B cell (primary cell): ENCODE data around the gene SFMBT1. TPM values are rescaled to one million over a fixed set of nuclear protein-coding genes. Genes with fewer than 3 reads are reported as not detected.

Experiments used
- ATAC-seq: fragments of 200-7000 bp; cut with Tn5 transposase; one replicate; pipeline ENCODE4 v1.10.0; 2021; ENCODE audit warnings: low read depth, mild to moderate bottlenecking, moderate number of reproducible peaks, moderate library complexity
- CTCF ChIA-PET: fragments of 350-600 bp; sonication (Branson Sonifier 250); formaldehyde crosslinking; loops from one replicate; lab custom pipeline; 2021; ENCODE audit warnings: antibody characterized with exemption, inconsistent platforms; lab: Charles Lee
- POLR2A ChIA-PET: fragments of 350-600 bp; sonication (Branson Sonifier 250); formaldehyde crosslinking; loops from one replicate; lab custom pipeline; 2021; ENCODE audit warnings: antibody characterized with exemption; lab: Charles Lee
- DNase-seq: peaks from one replicate; pipeline ENCODE4 v3.0.0; 2013
- H2AFZ ChIP-seq: 2 replicates; pipeline ENCODE4 v1.6.1; 2012; ENCODE audit warnings: mild to moderate bottlenecking, low read depth, low read length; ENCODE audit not compliant: insufficient read depth, poor library complexity, severe bottlenecking
- H3K27ac ChIP-seq, 2 donors: 1 replicate in 1 of 2; 2 replicates in 1 of 2; pipeline ENCODE4 v1.5.1; 2012 to 2013; ENCODE audit warnings: low read length in 2 of 2, mild to moderate bottlenecking in 2 of 2, moderate library complexity in 1 of 2
- H3K27me3 ChIP-seq, 4 experiments: fragments of 200-600 bp in 1 of 4; sonication (generic) in 1 of 4; replicated peaks in 1 of 4; 1 replicate in 2 of 4; 2 replicates in 2 of 4; pipeline versions ENCODE4 v1.6.1 to v1.7.0; 2013 to 2016; ENCODE audit warnings: low read length in 3 of 4, mild to moderate bottlenecking in 2 of 4, mixed read lengths in 1 of 4, moderate library complexity in 1 of 4; ENCODE audit not compliant: insufficient read depth in 4 of 4, control insufficient read depth in 3 of 4; ENCODE audit errors: control extremely low read depth in 1 of 4
- H3K36me3 ChIP-seq, 2 experiments: replicated peaks in 1 of 2; 1 replicate in 1 of 2; 2 replicates in 1 of 2; pipeline versions ENCODE4 v1.6.1 to v1.7.1; 2013; ENCODE audit warnings: low read length in 1 of 2; ENCODE audit not compliant: insufficient read depth in 2 of 2, control insufficient read depth in 1 of 2; ENCODE audit errors: control extremely low read depth in 1 of 2, extremely low read depth in 1 of 2
- H3K4me1 ChIP-seq, 2 donors: fragments of 200-600 bp in 1 of 2; sonication (generic) in 1 of 2; 1 replicate in 1 of 2; 2 replicates in 1 of 2; pipeline versions ENCODE4 v1.5.1 to v1.6.1; 2013 to 2017; ENCODE audit warnings: low read length in 2 of 2; ENCODE audit not compliant: control insufficient read depth in 2 of 2, insufficient read depth in 2 of 2
- H3K4me2 ChIP-seq: replicated peaks from 2 replicates; pipeline ENCODE3; 2012; ENCODE audit warnings: mild to moderate bottlenecking, low read depth, low read length; ENCODE audit not compliant: poor library complexity, severe bottlenecking
- H3K4me3 ChIP-seq, 5 experiments: fragments of 200-600 bp in 1 of 5; sonication (generic) in 1 of 5; 1 replicate in 3 of 5; 2 replicates in 2 of 5; pipeline versions ENCODE4 v1.5.1 to v1.7.0; 2011 to 2016; ENCODE audit warnings: low read length in 4 of 5, mild to moderate bottlenecking in 4 of 5, low read depth in 2 of 5, control low read depth in 1 of 5, moderate library complexity in 1 of 5; ENCODE audit not compliant: insufficient read depth in 1 of 5; ENCODE audit errors: control extremely low read depth in 1 of 5, extremely low read depth in 1 of 5
- H3K79me2 ChIP-seq: fragments of 200-600 bp; sonication (generic); one replicate; pipeline ENCODE4 v1.6.0; 2016; ENCODE audit warnings: low read length; ENCODE audit not compliant: control insufficient read depth, insufficient read depth
- H3K9ac ChIP-seq: fragments of 200-600 bp; sonication (generic); 2 replicates; pipeline ENCODE4 v1.6.1; 2017; ENCODE audit warnings: mild to moderate bottlenecking, low read length, moderate library complexity
- H3K9me3 ChIP-seq, 3 donors: one replicate each; pipeline versions ENCODE4 v1.6.1 to v1.7.1; 2013; ENCODE audit warnings: low read length in 2 of 3; ENCODE audit not compliant: control insufficient read depth in 2 of 3, insufficient read depth in 1 of 3; ENCODE audit errors: control extremely low read depth in 1 of 3
- H4K20me1 ChIP-seq: 2 replicates; pipeline ENCODE4 v1.6.0; 2012; ENCODE audit warnings: mild to moderate bottlenecking, low read length; ENCODE audit not compliant: insufficient read depth, control insufficient read depth, poor library complexity, severe bottlenecking
- H3K27ac Mint-ChIP-seq: one replicate; pipeline ENCODE4 v1.8.0; 2021; ENCODE audit warnings: mixed read lengths
- H3K27me3 Mint-ChIP-seq: one replicate; pipeline ENCODE4 v1.8.0; 2021; ENCODE audit warnings: mixed read lengths
- H3K4me1 Mint-ChIP-seq: one replicate; pipeline ENCODE4 v1.8.0; 2021; ENCODE audit warnings: mixed read lengths
- H3K4me3 Mint-ChIP-seq: one replicate; pipeline ENCODE4 v1.8.0; 2021; ENCODE audit warnings: mixed read lengths
- H3K9me3 Mint-ChIP-seq: one replicate; pipeline ENCODE4 v1.8.0; 2022; ENCODE audit warnings: mixed read lengths; ENCODE audit not compliant: insufficient read depth
- CTCF ChIP-seq: fragments of 200-600 bp; IDR thresholded peaks from one replicate; pipeline ENCODE4 v1.8.0; 2022; ENCODE audit warnings: antibody characterized with exemption, mild to moderate bottlenecking
- EZH2 ChIP-seq: IDR thresholded peaks from 2 replicates; pipeline ENCODE4 v1.6.1; 2012; ENCODE audit warnings: borderline replicate concordance, low read depth, mild to moderate bottlenecking, moderate library complexity, low read length; ENCODE audit not compliant: insufficient read depth, poor library complexity, severe bottlenecking
- WGBS: methylation state at CpG from one replicate; pipeline ENCODE4 v1.1.5; 2013; ENCODE audit warnings: missing lambda C conversion rate; ENCODE audit not compliant: insufficient coverage; 5-methylcytosine and 5-hydroxymethylcytosine counted together
- intact Hi-C: fragments of 100-400 bp; cut with micrococcal nuclease; formaldehyde crosslinking; loops from one replicate; pipeline ENCODE4 v1.10.0; 2022
- polyA plus RNA-seq: library from polyadenylated mRNA; depleted of rRNA; stranded (reverse); fragments of >200 nt; gene quantifications from 2 replicates; pipeline ENCODE4 v1.2.3, GENCODE V29; 2012
- total RNA-seq, 2 donors: library from RNA; stranded (reverse); fragments of 120-200 nt in 1 of 2; gene quantifications; 1 replicate in 1 of 2; 2 replicates in 1 of 2; pipeline versions ENCODE4 v1.2.3 to v1.2.4, GENCODE V29; 2013 to 2022

SFMBT1 gene
- total and polyA plus RNA-seq, 2 donors (not counting 1 experiment from before 2014, with no cell fraction given): 9.9 to 55.8 TPM

DNA sequence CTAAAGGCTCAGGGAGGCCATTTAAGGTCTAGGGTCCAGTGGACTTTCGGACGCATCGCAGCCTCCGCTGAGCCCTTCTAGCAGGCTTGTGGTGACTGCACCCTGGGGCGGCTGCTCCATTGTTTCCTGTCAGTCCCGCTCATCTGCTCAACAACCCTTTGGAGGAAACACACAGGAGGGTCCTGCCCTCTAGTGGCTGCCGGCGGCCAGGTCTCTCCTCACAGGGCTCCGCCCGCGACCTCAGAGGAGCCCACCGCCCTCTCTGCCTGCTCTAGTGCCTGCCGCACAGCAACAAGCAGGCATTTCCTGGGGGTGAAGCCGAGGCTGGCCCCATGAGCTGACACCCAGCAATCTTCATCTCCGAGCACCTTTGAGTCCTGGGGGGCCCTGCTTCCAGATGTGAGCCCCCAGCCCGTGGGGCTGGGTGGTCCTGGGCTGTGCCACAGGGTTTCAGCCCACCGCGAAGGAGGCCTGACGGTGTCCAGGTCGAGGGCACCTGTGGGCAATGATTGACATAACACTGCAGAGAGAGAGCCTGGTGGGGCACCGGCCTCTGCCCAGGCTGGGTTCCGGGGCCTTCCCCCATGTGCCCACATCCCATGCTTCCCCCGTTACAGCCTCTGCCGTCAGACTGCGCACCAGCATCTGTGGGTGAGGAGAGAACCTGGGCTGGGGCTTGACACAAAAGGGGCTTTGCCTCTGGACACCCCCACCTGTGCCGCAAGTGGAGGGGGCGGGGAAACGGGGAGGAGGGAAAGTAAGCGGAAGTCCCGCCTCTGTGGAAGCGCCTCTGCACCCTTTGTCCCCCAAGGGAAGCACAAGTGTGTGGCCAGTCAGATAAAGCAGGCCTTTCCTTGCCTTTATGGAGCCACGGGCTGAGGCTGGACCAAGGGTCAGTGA is 27.0 kb upstream of the SFMBT1 start:
- H3K4me2 ChIP-seq: peak overlapping the region; percentile 97
- CTCF ChIA-PET: interaction anchor here (0.7 to 3.9 kb wide), 13 partner anchors 15 to 333 kb away, joined by 3 to 18 read pairs (median 5); partner anchors contain the start of gene SFMBT1
- DNase-seq (peak; percentile 86), ATAC-seq (peak; percentile 91)
- peaks cover 17% of the 10 kb centered on the region for H3K4me1 Mint-ChIP-seq
- H3K9me3 Mint-ChIP-seq: no peaks in the 10 kb centered on the region
- H3K27me3 Mint-ChIP-seq: no peaks in the 10 kb centered on the region
- POLR2A ChIA-PET: interaction anchor here (1.2 kb wide), 1 partner anchor 227 kb away, joined by 4 read pairs; no protein-coding TSS in a partner anchor
- WGBS: under 1% methylated on average over 30 of the region's 32 CpGs
- peak overlapping the region; percentile 34 to 76 for H3K27ac ChIP-seq
- no peaks in the 10 kb centered on the region for H3K27me3 ChIP-seq
- H3K9ac ChIP-seq: peak overlapping the region; percentile 83
- no peaks in the 10 kb centered on the region for H3K9me3 ChIP-seq
- H2AFZ ChIP-seq: peak overlapping the region; percentile 93
- intact Hi-C loops: loop anchor here (1.0 to 2.0 kb wide), 10 partner anchors 27 to 367 kb away; partner anchors contain the start of genes NEK4, SFMBT1, SPCS1 and STIMATE
- H3K36me3 ChIP-seq: no peaks in the 10 kb centered on the region
- no peak for TF ChIP-seq EZH2
- peak; percentile 96 for TF ChIP-seq CTCF
- H4K20me1 ChIP-seq: no peaks in the 10 kb centered on the region
- H3K79me2 ChIP-seq: no peaks in the 10 kb centered on the region
- H3K4me3 ChIP-seq: peak overlapping the region; percentile 50 to 91 (median 80)
- H3K27ac Mint-ChIP-seq: peak overlapping the region; percentile 90
- H3K4me3 Mint-ChIP-seq: peak overlapping the region; percentile 95
- H3K4me1 ChIP-seq: peaks cover 12 to 21% of the 10 kb centered on the region in 2 donors
